Ovary (tissue), 9 donors: ENCODE results near the gene NBEA. TPM values are rescaled to one million over a fixed set of nuclear protein-coding genes. Genes with fewer than 3 reads are reported as not detected.

Source experiments
- DNase-seq, 5 donors: peaks; one replicate each; pipeline ENCODE4 v3.0.0-alpha.2; 2019 to 2020
- H3K27ac ChIP-seq, 2 donors: fragments of 200-600 bp; one replicate each; pipeline versions ENCODE4 v1.5.1 to v1.8.0; 2019 to 2022
- H3K27me3 ChIP-seq: fragments of 200-600 bp; one replicate; pipeline ENCODE4 v1.8.0; 2022
- H3K36me3 ChIP-seq: fragments of 200-600 bp; sonication (generic); one replicate; pipeline ENCODE4 v1.5.1; 2019
- H3K4me1 ChIP-seq: one replicate; pipeline ENCODE4 v1.8.1; 2013; ENCODE audit warnings: mild to moderate bottlenecking, moderate library complexity; ENCODE audit not compliant: insufficient read depth
- H3K4me3 ChIP-seq: fragments of 200-600 bp; sonication (generic); one replicate; pipeline ENCODE4 v1.5.1; 2017
- H3K9me3 ChIP-seq, 2 donors: fragments of 200-600 bp in 1 of 2; sonication (generic) in 1 of 2; one replicate each; pipeline versions ENCODE4 v1.5.1 to v1.8.1; 2013 to 2019; ENCODE audit warnings: mild to moderate bottlenecking in 1 of 2, moderate library complexity in 1 of 2
- EP300 ChIP-seq: sonication (generic); formaldehyde crosslinking; IDR thresholded peaks from one replicate; pipeline ENCODE4 v1.6.1; 2017; ENCODE audit warnings: antibody characterized with exemption
- POLR2A ChIP-seq: fragments of 450-650 bp; IDR thresholded peaks from one replicate; pipeline ENCODE4 v1.6.1; 2017; ENCODE audit warnings: antibody characterized with exemption, mild to moderate bottlenecking, moderate library complexity
- WGBS, 3 donors: extraction: QIAGEN DNeasy Blood & Tissue Kit in 1 of 3; methylation state at CpG; one replicate each; pipeline versions ENCODE4 v1.1.5 to v1.1.7; 2013 to 2017; 5-methylcytosine and 5-hydroxymethylcytosine counted together
- intact Hi-C, 4 donors: fragments of 100-400 bp; cut with DNase I; formaldehyde crosslinking; loops; one replicate each; pipeline versions ENCODE4 v1.11.0 to v1.15.1; 2022 to 2023
- polyA plus RNA-seq, 2 donors: library from polyadenylated mRNA; stranded (reverse); fragments of 200-250 nt in 1 of 2; fragments of 350-450 nt in 1 of 2; fragmentation: Illumina TruSeq in 1 of 2; extraction: RNeasy Lipid Tissue Mini Kit (QIAGEN cat#74804) in 1 of 2; gene quantifications; one replicate each; pipeline ENCODE4 v1.2.3, GENCODE V29; 2013 to 2014
- total RNA-seq, 7 donors: library from RNA; depleted of rRNA in 2 of 7; stranded (reverse); fragments of >200 nt in 2 of 7; fragmentation: NEBNext Ultra II Directional in 3 of 7; extraction: Animal tissue kit (Norgen Biotek cat#: 25700) in 3 of 7; gene quantifications; one replicate each; pipeline versions ENCODE4 v1.1.0 to v1.2.4, GENCODE V29; 2016 to 2023
- TF ChIP-seq, protein P1 (sequence below), 3 donors: fragments of 450-650 bp in 2 of 3; fragments of 200-600 bp in 1 of 3; IDR thresholded peaks; one replicate each; pipeline versions ENCODE4 v1.5.1 to v1.8.0; 2016 to 2022; ENCODE audit warnings: antibody characterized with exemption in 3 of 3, mild to moderate bottlenecking in 1 of 3
- donor health status: DM: no; HTN: no; CAD: no; lungs with moderate emphysema.
- donor health status: DM: no; HTN: no; CAD: no.
- donor health status: Bipolar disorder and iron deficiency.
- donor health status: DM: yes; HTN: yes; CAD: no.
- donor health status: DM: no; HTN: no; CAD: no.
- donor health status: DM: yes; HTN: yes; CAD: no.

NBEA gene
- total and polyA plus RNA-seq, 9 donors: 5.8 to 18.9 (median 16.0) TPM

DNA sequence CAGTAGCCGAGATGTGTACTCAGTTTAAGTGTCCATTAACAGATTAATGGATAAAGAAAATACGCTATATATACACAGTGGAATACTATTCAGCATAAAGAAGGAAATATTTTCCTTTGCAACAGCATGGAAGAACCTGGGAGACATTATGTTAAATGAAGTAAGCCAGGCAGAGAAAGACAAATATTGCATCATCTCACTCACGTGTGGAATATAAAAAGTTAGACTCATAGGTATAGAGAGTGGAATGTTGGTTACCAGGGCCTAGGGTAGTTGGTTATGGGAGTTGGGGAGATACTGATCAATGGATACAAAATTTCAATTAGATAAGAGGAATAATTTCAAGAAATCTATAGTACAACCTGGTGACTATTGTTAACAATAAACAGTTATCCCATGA lies 324.3 kb downstream of the NBEA start:
- H3K27ac ChIP-seq: no peak overlapping the region
- 93 to 97% (median 95%) methylated on average over 3 of the region's 3 CpGs for WGBS, 3 donors
- TF ChIP-seq EP300 (no peak), POLR2A (no peak)
- TF ChIP-seq, protein P1, sequence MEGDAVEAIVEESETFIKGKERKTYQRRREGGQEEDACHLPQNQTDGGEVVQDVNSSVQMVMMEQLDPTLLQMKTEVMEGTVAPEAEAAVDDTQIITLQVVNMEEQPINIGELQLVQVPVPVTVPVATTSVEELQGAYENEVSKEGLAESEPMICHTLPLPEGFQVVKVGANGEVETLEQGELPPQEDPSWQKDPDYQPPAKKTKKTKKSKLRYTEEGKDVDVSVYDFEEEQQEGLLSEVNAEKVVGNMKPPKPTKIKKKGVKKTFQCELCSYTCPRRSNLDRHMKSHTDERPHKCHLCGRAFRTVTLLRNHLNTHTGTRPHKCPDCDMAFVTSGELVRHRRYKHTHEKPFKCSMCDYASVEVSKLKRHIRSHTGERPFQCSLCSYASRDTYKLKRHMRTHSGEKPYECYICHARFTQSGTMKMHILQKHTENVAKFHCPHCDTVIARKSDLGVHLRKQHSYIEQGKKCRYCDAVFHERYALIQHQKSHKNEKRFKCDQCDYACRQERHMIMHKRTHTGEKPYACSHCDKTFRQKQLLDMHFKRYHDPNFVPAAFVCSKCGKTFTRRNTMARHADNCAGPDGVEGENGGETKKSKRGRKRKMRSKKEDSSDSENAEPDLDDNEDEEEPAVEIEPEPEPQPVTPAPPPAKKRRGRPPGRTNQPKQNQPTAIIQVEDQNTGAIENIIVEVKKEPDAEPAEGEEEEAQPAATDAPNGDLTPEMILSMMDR (IDR thresholded peaks at IDR 0.05): no peak
- DNase-seq: no peak
- H3K36me3 ChIP-seq: no peaks in the 10 kb centered on the region
- H3K27me3 ChIP-seq: no peaks in the 10 kb centered on the region
- intact Hi-C loops: loop anchor here in 1 of 4 donors (5.0 kb wide), 1 partner anchor 51 kb away; no protein-coding TSS in a partner anchor
- H3K4me1 ChIP-seq: no peaks in the 10 kb centered on the region
- no peak overlapping the region for H3K4me3 ChIP-seq
- no peaks in the 10 kb centered on the region for H3K9me3 ChIP-seq

DNA sequence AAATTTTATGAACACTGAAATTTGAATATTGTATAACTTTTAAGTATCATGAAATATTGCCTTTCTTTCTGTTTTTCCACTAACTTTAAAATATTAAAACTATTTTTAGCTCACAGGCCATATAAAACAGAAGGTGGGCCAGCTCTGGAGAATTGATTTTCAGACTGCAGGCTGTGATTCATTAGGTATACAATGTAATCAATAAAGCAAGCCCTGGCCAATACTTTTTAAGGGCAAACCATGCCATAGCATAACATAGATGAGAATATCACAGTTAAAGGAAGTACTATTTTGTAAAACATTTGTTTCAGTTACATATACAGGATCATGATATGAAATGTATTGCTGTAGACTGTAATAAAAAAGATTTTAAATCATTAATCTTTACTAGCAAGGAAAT lies 336.8 kb downstream of the NBEA start:
- Histone ChIP-seq H3K27me3 (peaks cover 2% of the 10 kb centered on the region), H3K9me3 (no peaks in the 10 kb centered on the region), H3K4me3 (no peak overlapping the region), H3K4me1 (no peaks in the 10 kb centered on the region), H3K27ac (no peak overlapping the region), H3K36me3 (no peaks in the 10 kb centered on the region)
- TF ChIP-seq POLR2A: no peak
- TF ChIP-seq EP300: no peak
- TF ChIP-seq, protein P1 (IDR thresholded peaks at IDR 0.05): no peak
- no peak for DNase-seq
- intact Hi-C loops: no loop called here

DNA sequence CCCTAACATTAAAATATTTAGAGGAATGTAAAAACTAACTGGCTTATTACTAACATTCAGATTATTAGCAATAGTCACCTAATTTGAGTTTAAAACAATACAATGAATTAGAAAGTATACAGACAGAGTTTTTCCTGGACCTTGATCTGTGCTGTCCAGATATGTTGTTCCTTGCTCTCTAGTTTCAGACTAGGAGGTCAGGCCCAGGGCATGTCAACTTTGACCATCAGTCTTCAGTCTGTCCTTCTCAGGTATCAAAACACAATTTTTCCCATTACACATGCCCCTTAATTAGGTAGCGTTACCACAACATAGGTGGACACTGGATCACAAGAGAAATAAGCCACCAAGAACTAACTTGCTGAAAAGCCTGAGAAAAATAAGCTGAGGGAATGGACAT lies 337.4 kb downstream of the NBEA start:
- intact Hi-C loops: no loop called here
- peaks cover 2% of the 10 kb centered on the region for H3K27me3 ChIP-seq
- no peak overlapping the region for H3K27ac ChIP-seq
- TF ChIP-seq EP300 (no peak), POLR2A (no peak)
- TF ChIP-seq, protein P1 (IDR thresholded peaks at IDR 0.05): no peak
- H3K4me3 ChIP-seq: no peak overlapping the region
- H3K4me1 ChIP-seq: no peaks in the 10 kb centered on the region
- no peak for DNase-seq
- no peaks in the 10 kb centered on the region for H3K9me3 ChIP-seq
- no peaks in the 10 kb centered on the region for H3K36me3 ChIP-seq
- 98 to 100% (median 98%) methylated on average over 1 of the region's 1 CpG for WGBS, 3 donors

DNA sequence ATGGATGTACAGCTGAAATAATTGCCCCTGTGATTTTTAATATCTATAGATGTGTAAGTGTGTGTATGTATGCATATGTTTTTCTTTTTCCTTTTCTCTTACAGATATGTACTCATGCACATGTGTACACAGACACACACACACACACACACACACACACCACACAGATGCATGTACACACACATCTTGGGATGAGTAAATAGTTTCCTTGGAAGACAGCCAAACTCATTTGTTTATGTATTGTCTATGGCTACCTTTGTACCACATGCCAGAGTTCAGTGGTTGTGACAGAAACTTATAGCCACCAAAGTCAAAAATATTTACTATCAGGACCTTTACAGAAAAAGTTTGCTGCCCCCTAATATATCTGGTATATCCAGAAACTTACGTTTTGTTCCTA lies 341.8 kb downstream of the NBEA start:
- peaks cover 2% of the 10 kb centered on the region for H3K27me3 ChIP-seq
- H3K4me1 ChIP-seq: no peaks in the 10 kb centered on the region
- 74 to 94% (median 88%) methylated on average over 1 of the region's 1 CpG for WGBS, 3 donors
- no peak for TF ChIP-seq POLR2A
- TF ChIP-seq, protein P1 (IDR thresholded peaks at IDR 0.05): no peak
- no peak for DNase-seq
- intact Hi-C loops: no loop called here
- H3K4me3 ChIP-seq: no peak overlapping the region
- H3K9me3 ChIP-seq: no peaks in the 10 kb centered on the region
- H3K36me3 ChIP-seq: no peaks in the 10 kb centered on the region
- H3K27ac ChIP-seq: no peak overlapping the region

DNA sequence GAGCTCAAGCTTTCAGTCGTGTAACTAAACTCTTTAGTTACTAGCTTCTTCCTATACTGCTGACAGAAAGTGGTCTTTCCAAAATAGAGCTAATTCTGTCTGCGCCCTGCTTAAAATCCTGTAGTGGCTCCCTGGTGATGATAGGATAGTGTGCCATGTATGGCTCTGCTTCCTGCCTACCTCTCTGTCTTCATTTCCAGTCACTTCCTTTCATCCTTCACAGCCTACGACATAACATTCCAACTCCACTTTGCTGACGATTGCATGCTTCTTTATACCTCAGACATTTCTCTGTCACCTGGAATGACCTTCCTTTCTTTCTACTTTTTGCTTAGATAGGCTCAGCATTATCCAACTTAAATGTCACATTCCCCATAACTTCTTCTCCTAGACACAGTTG lies 343.6 kb downstream of the NBEA start:
- intact Hi-C loops: no loop called here
- no peak overlapping the region for H3K4me3 ChIP-seq
- H3K9me3 ChIP-seq: no peaks in the 10 kb centered on the region
- DNase-seq: no peak
- WGBS, 3 donors: 86 to 88% (median 88%) methylated on average over 4 of the region's 4 CpGs
- H3K4me1 ChIP-seq: no peaks in the 10 kb centered on the region
- no peaks in the 10 kb centered on the region for H3K36me3 ChIP-seq
- no peak overlapping the region for H3K27ac ChIP-seq
- TF ChIP-seq, protein P1 (IDR thresholded peaks at IDR 0.05): no peak
- TF ChIP-seq EP300: no peak
- H3K27me3 ChIP-seq: peaks cover 3% of the 10 kb centered on the region
